ENCODE results near the gene ASXL3.
A peak's percentile ranks its signal among the peaks of the same experiment; 100 is the strongest.

Gene ASXL3

GRCh38 chr18:33735428-33735827 lies 157.4 kb downstream of the ASXL3 start:
- no peak for DNase-seq

DNA sequence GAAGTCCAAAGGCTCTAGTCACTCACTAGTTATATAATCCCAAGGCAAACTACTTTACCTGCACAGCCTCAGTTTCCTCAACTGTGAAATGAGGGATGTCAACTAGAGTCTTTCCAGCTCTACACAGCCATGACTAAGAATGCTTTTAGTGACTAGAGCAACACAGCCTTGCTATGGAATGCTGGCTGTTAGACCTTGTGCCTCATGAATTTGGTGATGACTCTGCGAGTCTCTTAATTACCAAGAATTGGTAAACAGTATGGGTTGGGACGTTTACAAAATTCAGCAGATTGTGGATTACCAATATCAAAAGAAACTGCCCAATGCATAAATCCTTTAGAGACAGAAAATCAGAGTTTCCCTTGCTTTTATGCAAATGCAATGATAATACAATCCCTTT lies 163.7 kb downstream of the ASXL3 start:
- no peak for DNase-seq

GRCh38 chr18:33744032-33744697 lies 166.1 kb downstream of the ASXL3 start:
- DNase-seq: no peak

DNA sequence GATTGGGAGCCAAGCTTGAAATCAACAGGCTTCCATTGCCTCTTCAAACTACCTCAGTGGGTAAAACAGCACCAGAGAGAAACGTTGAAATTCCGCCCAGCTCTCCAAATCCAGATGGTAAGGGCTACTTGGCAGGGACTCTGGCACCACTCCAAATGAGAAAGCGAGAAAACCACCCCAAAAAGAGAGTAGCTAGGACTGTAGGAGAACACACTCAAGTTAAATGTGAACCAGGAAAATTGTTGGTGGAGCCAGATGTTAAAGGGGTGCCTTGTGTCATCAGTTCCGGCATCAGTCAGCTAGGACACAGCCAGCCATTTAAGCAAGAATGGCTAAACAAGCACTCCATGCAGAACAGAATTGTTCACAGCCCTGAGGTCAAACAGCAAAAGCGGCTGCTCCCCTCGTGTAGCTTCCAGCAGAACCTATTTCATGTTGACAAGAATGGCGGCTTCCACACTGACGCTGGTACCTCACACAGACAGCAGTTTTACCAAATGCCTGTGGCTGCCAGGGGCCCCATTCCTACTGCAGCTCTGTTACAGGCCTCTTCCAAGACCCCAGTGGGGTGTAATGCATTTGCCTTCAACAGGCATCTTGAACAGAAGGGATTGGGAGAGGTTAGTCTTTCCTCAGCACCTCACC lies 167.3 kb downstream of the ASXL3 start:
- DNase-seq: no peak

GRCh38 chr18:33745871-33746545 lies 168.0 kb downstream of the ASXL3 start:
- DNase-seq: no peak

GRCh38 chr18:33749834-33750233 lies 171.8 kb downstream of the ASXL3 start:
- no peak for DNase-seq

- no peak for DNase-seq
These were observed 172.3 kb downstream of the ASXL3 start for GRCh38 chr18:33750366-33750765.

DNA sequence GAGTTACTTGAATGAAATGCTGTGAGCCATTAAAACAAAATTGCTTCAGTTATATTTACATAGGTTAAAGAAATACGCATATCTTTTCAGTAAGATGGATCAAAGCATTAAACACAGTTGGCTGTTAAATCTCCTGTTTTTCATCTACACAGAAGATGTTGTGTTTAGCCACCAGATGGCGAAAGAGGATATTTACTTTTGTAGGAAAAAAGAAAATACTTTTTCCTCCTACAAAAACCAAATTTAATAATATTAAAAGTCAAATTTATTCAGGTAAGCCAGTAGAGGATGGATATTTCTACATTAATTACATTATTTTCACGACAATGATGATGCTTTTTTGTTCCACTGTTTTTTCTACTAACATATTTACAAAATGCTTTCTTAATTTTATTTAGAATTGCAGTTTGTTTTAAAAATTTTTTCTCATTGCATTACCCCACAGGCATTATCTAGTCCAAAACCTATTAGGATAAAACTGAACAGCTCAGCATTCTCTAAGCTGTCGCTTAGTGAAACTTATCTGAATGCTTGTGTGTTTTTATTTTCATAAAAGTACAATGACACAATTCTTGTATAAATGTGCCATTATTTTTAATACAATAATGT lies 173.7 kb downstream of the ASXL3 start:
- DNase-seq: peak; percentile 18

DNA sequence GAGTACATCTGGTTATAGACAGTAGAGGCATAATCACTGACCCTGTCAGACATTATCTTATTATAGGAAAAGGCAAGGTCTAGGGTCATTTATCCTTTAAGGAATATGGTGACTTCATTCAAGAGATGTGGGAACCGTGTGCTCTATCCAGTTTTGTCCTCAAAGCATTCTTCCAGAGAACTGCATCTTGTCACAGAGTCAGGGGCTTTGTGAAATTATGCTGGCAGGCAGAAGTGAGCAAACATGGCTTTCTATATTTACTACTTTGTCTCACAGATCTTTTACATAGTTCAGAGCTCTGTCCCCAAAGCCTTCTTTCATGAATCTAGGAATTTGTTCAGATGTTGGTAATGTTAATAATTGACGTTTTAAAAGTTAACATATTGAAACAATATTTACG lies 177.4 kb downstream of the ASXL3 start:
- no peak for DNase-seq

GRCh38 chr18:33755931-33756560 lies 178.0 kb downstream of the ASXL3 start:
- DNase-seq: peak; percentile 77

- no peak for DNase-seq
These were observed 179.0 kb downstream of the ASXL3 start for GRCh38 chr18:33757037-33757436.

DNA sequence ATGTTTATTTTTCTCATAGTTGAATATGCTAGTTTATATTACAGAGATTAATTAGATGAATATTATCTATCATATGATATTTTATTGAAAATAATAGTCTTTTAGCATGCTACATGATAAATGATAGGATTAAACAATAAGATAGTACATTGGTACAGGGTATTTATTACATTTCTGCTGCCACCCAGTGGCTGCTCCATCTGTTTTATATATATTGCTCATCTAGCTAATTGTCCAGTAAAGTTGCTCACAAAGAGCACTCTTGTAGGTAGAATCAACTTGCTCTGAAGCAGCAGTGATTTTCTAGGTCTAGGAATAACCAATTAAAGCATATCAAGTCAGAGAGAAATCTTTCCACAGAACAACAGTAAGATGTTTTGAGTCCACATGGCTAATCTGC lies 183.3 kb downstream of the ASXL3 start:
- no peak for DNase-seq

GRCh38 chr18:33781429-33781828 lies 203.4 kb downstream of the ASXL3 start:
- no peak for DNase-seq

All from kidney glomerular epithelial cell (primary cell).